Tibial artery (tissue), 4 donors: ENCODE results near the gene SP2.
A peak's percentile ranks its signal among the peaks of the same experiment; 100 is the strongest.

Experiments used
- DNase-seq, 2 donors: peaks; one replicate each; pipeline ENCODE4 v3.0.0-alpha.2; 2019
- H3K27ac ChIP-seq, 2 donors: fragments of 200-600 bp; sonication (generic) in 1 of 2; 1 replicate in 1 of 2; 2 replicates in 1 of 2; pipeline ENCODE4 v1.5.1; 2018 to 2019; ENCODE audit warnings: mild to moderate bottlenecking in 1 of 2
- H3K27me3 ChIP-seq, 2 donors: fragments of 200-600 bp; sonication (generic) in 1 of 2; one replicate each; pipeline versions ENCODE4 v1.5.1 to v1.6.0; 2016 to 2019
- H3K36me3 ChIP-seq, 3 donors: fragments of 200-600 bp; sonication (generic) in 2 of 3; one replicate each; pipeline ENCODE4 v1.5.1; 2016 to 2019; ENCODE audit warnings: mild to moderate bottlenecking in 2 of 3
- H3K4me1 ChIP-seq, 4 donors: fragments of 200-600 bp; sonication (generic) in 2 of 4; 1 replicate in 3 of 4; 2 replicates in 1 of 4; pipeline ENCODE4 v1.5.1; 2016 to 2019
- H3K4me3 ChIP-seq, 2 donors: fragments of 200-600 bp; sonication (generic) in 1 of 2; 1 replicate in 1 of 2; 2 replicates in 1 of 2; pipeline ENCODE4 v1.5.1; 2018 to 2019; ENCODE audit warnings: mild to moderate bottlenecking in 2 of 2
- H3K9me3 ChIP-seq, 3 donors: fragments of 200-600 bp; sonication (generic) in 1 of 3; one replicate each; pipeline ENCODE4 v1.5.1; 2016 to 2019
- CTCF ChIP-seq, 2 experiments: fragments of 200-600 bp in 1 of 2; fragments of 450-650 bp in 1 of 2; IDR thresholded peaks; one replicate each; pipeline ENCODE4 v1.5.1; 2017 to 2019; ENCODE audit warnings: antibody characterized with exemption in 2 of 2, mild to moderate bottlenecking in 1 of 2, moderate library complexity in 1 of 2
- intact Hi-C: fragments of 100-400 bp; cut with DNase I; formaldehyde crosslinking; loops from one replicate; pipeline ENCODE4 v1.15.0; 2023; ENCODE audit warnings: low total_unique reads

SP2 gene

GRCh38 chr17:47877368-47878034 lies 18.5 kb upstream of the SP2 start:
- Histone ChIP-seq H3K27me3 (peaks cover 0 to 61% of the 10 kb centered on the region in 2 donors), H3K4me3 (no peak overlapping the region), H3K36me3 (no peaks in the 10 kb centered on the region), H3K27ac (no peak overlapping the region), H3K4me1 (peaks cover 0 to 16% (median 2%) of the 10 kb centered on the region in 4 donors), H3K9me3 (no peaks in the 10 kb centered on the region)
- intact Hi-C loops, result no loop called here
- TF ChIP-seq CTCF (IDR thresholded peaks at IDR 0.05), result no peak
- DNase-seq, result no peak

GRCh38 chr17:47878203-47879027 lies 17.6 kb upstream of the SP2 start:
- intact Hi-C loops, result no loop called here
- no peak for DNase-seq
- Histone ChIP-seq H3K27ac (no peak overlapping the region), H3K36me3 (no peaks in the 10 kb centered on the region), H3K9me3 (no peaks in the 10 kb centered on the region), H3K27me3 (peaks cover 0 to 52% of the 10 kb centered on the region in 2 donors), H3K4me3 (no peak overlapping the region), H3K4me1 (peaks cover 0 to 21% (median 0%) of the 10 kb centered on the region in 4 donors)
- no peak for TF ChIP-seq CTCF (IDR thresholded peaks at IDR 0.05)

- TF ChIP-seq CTCF (IDR thresholded peaks at IDR 0.05), result no peak
- peaks cover 0 to 26% (median 0%) of the 10 kb centered on the region in 4 donors for H3K4me1 ChIP-seq
- H3K36me3 ChIP-seq, result no peaks in the 10 kb centered on the region
- no peak for DNase-seq
- H3K9me3 ChIP-seq, result no peaks in the 10 kb centered on the region
- peaks cover 0 to 45% of the 10 kb centered on the region in 2 donors for H3K27me3 ChIP-seq
- intact Hi-C loops, result no loop called here
- no peak overlapping the region for H3K4me3 ChIP-seq
- no peak overlapping the region for H3K27ac ChIP-seq
Measured at GRCh38 chr17:47879028-47879585, 16.9 kb upstream of the SP2 start.

GRCh38 chr17:47879776-47880454 lies 16.1 kb upstream of the SP2 start:
- H3K27me3 ChIP-seq, result peaks cover 0 to 37% of the 10 kb centered on the region in 2 donors
- no peak for DNase-seq
- H3K4me3 ChIP-seq, result no peak overlapping the region
- no peaks in the 10 kb centered on the region for H3K9me3 ChIP-seq
- TF ChIP-seq CTCF (IDR thresholded peaks at IDR 0.05), result no peak
- H3K27ac ChIP-seq, result no peak overlapping the region
- H3K36me3 ChIP-seq, result no peaks in the 10 kb centered on the region
- peaks cover 0 to 23% (median 0%) of the 10 kb centered on the region in 4 donors for H3K4me1 ChIP-seq
- intact Hi-C loops, result loop anchor here (10.0 kb wide), 1 partner anchor 85 kb away; no protein-coding TSS in a partner anchor

GRCh38 chr17:47882247-47882646 lies 13.8 kb upstream of the SP2 start:
- H3K4me1 ChIP-seq, result peaks cover 0 to 22% (median 0%) of the 10 kb centered on the region in 4 donors
- no peaks in the 10 kb centered on the region for H3K9me3 ChIP-seq
- peak overlapping the region; percentile 14 to 33 for H3K4me3 ChIP-seq
- DNase-seq, result peak in 1 of 2 donors; percentile 34
- H3K36me3 ChIP-seq, result no peaks in the 10 kb centered on the region
- no peak for TF ChIP-seq CTCF (IDR thresholded peaks at IDR 0.05)
- peaks cover 0 to 16% of the 10 kb centered on the region in 2 donors for H3K27me3 ChIP-seq
- no peak overlapping the region for H3K27ac ChIP-seq
- intact Hi-C loops, result loop anchor here (10.0 kb wide), 1 partner anchor 83 kb away; no protein-coding TSS in a partner anchor
